SH-SY5Y (cell line): Measurements from ENCODE around the gene TLL1.

Source experiments
- GATA2 ChIP-seq: IDR thresholded peaks from 2 replicates; pipeline ENCODE4 v1.6.1; 2011; ENCODE audit warnings: mild to moderate bottlenecking, low read depth, low read length
- GATA3 ChIP-seq: IDR thresholded peaks from 2 replicates; pipeline ENCODE4 v1.6.1; 2011; ENCODE audit warnings: low read depth, mild to moderate bottlenecking, low read length, moderate library complexity

- no peak for TF ChIP-seq GATA3
- no peak for TF ChIP-seq GATA2
Measured at GRCh38 chr4:165966833-165967232, 93.8 kb downstream of the TLL1 start.
